ENCODE data around the gene GSG1.

DNA sequence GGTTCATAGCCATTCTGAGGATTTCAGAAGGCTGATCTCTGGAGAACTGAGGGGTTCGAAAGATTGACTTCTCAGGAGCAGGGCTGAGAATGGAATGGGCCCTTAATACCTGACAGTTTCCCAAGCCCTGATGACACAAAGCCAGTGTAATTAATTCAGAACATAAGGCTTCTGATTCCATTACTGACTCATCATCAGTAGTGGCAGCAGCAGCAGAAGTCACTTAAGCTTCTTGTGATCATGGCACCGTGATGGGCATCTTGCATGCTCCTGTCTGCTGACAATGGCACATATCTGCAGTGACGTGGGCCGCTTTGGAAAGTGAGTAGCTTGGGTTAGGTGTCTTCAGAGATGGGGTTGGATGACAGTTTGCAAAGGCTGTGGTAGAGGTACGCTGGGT is 38.2 kb upstream of the GSG1 start:
- TF ChIP-seq, protein P1, sequence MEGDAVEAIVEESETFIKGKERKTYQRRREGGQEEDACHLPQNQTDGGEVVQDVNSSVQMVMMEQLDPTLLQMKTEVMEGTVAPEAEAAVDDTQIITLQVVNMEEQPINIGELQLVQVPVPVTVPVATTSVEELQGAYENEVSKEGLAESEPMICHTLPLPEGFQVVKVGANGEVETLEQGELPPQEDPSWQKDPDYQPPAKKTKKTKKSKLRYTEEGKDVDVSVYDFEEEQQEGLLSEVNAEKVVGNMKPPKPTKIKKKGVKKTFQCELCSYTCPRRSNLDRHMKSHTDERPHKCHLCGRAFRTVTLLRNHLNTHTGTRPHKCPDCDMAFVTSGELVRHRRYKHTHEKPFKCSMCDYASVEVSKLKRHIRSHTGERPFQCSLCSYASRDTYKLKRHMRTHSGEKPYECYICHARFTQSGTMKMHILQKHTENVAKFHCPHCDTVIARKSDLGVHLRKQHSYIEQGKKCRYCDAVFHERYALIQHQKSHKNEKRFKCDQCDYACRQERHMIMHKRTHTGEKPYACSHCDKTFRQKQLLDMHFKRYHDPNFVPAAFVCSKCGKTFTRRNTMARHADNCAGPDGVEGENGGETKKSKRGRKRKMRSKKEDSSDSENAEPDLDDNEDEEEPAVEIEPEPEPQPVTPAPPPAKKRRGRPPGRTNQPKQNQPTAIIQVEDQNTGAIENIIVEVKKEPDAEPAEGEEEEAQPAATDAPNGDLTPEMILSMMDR (IDR thresholded peaks at IDR 0.05 in 8 of 11, conservative IDR thresholded peaks at IDR 0.05 in 3 of 11), result no peak
- TF ChIP-seq POLR2A (IDR thresholded peaks at IDR 0.05) (no peak), POLR2AphosphoS5 (IDR thresholded peaks at IDR 0.05) (no peak)

Data from spleen (tissue), 7 donors.